ENCODE results near the gene C2orf81. TPM values are rescaled to one million over a fixed set of nuclear protein-coding genes. Genes with fewer than 3 reads are reported as not detected.
A peak's percentile ranks its signal among the peaks of the same experiment; 100 is the strongest.

The C2orf81 gene
- total and polyA plus RNA-seq, 10 of the 15 experiments (the other 5 are each of a cell fraction or from before 2014, with no cell fraction given) = 0.10 to 9.8 (median 2.7) TPM

DNA sequence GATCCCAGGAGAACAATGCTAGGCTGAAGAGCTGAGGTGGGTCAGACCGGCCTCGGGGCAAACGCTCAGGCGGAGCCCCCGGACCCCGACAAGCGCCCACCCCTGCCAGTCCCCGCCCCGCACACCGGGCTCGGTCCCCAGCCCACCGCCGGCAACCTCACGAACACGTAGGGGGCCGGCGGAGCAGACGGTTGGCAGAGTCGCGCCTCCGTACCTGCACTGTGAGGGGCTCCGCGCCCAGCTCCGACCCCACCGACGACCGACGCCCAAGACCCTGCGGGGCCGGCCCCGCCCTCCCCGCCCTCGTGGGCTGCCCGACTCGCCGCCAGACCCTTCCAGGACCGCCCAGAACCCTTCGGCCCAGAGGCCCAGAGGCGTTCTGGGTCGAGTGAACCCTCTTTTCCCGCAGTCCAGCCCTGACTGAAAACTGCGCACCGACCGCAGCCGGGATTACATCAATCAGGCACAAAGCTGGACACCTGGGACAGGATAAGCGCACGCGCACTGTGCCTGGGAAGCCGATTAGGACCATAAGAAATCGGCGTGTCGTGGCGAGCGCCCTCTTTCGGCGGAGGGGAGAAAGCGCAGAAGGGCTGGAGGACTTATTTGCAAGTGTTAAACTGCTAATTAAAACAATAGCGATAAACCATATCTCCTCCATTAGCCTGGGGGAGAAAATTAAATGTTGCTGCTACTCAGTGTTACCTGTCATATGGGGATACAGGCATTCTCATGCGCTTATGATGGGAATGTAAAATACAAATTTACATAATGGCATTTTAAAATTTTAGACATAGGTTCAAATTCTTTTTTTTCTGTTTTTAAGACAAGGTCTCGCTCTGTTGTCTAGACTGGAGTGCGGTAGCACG lies 29.6 kb downstream of the C2orf81 start (continued):
- TF ChIP-seq RELA (IDR thresholded peaks at IDR 0.05; ENCODE audit: borderline replicate concordance, partially characterized antibody) (peak; percentile 65), RB1 (IDR thresholded peaks at IDR 0.05; ENCODE audit: borderline replicate concordance) (peak; percentile 95; the same call in 1 of the 2 replicates), POLR2AphosphoS2 (IDR thresholded peaks at IDR 0.05; ENCODE audit: low read depth, low read length) (no peak), TAF1 (IDR thresholded peaks at IDR 0.05; ENCODE audit: borderline replicate concordance, low read depth, low read length) (0 out of 2 replicates have a peak, but pooled peaks have one; percentile 3), MYC (IDR thresholded peaks at IDR 0.05; ENCODE audit: insufficient read depth, insufficient read length, insufficient replicate concordance, low read length, severe bottlenecking) (peak; percentile 90), ATF7 (IDR thresholded peaks at IDR 0.05; ENCODE audit: low read depth) (peak; percentile 51; the same call in 1 of the 2 replicates), SREBF1 (IDR thresholded peaks at IDR 0.05; ENCODE audit: low read length) (no peak), CEBPB (IDR thresholded peaks at IDR 0.05; ENCODE audit: borderline replicate concordance in 1 of 2, low read depth in 2 of 2, low read length in 2 of 2) (no peak; a peak in 1 of 4 replicates), SIX5 (IDR thresholded peaks at IDR 0.05; ENCODE audit: low read depth, low read length, severe bottlenecking) (no peak), MYB (IDR thresholded peaks at IDR 0.05; ENCODE audit: borderline replicate concordance, low read depth, low read length) (peak; percentile 98), TBL1XR1 (IDR thresholded peaks at IDR 0.05; ENCODE audit: low read depth, low read length) (peak; percentile 48; the same call in 1 of the 2 replicates), EGR1 (IDR thresholded peaks at IDR 0.05; ENCODE audit: borderline replicate concordance in 1 of 2, low read depth in 2 of 2, low read length in 2 of 2) (no peak), KLF5 (IDR thresholded peaks at IDR 0.05; ENCODE audit: partially characterized antibody) (peak; percentile 37), IKZF2 (IDR thresholded peaks at IDR 0.05) (peak in 1 of 2 experiments; percentile 5; a peak in 1 of 4 replicates), YY1 (IDR thresholded peaks at IDR 0.05; ENCODE audit: low read depth, low read length) (peak; percentile 71), CBFB (IDR thresholded peaks at IDR 0.05; ENCODE audit: low read depth) (peak; percentile 91), BHLHE40 (IDR thresholded peaks at IDR 0.05; ENCODE audit: borderline replicate concordance in 1 of 2, low read depth in 2 of 2, low read length in 1 of 2) (peak in 1 of 2 experiments; percentile 39; a peak in 1 of 4 replicates), WRNIP1 (IDR thresholded peaks at IDR 0.05; ENCODE audit: borderline replicate concordance, low read depth, low read length) (0 out of 2 replicates have a peak, but pooled peaks have one; percentile 53), CHD2 (IDR thresholded peaks at IDR 0.05; ENCODE audit: borderline replicate concordance, low read depth, low read length) (peak; percentile 50; the same call in 1 of the 2 replicates), POU2F2 (IDR thresholded peaks at IDR 0.05; ENCODE audit: borderline replicate concordance, low read depth, low read length) (peak; percentile 3; the same call in 1 of the 3 replicates)
- TF ChIP-seq, protein P1, sequence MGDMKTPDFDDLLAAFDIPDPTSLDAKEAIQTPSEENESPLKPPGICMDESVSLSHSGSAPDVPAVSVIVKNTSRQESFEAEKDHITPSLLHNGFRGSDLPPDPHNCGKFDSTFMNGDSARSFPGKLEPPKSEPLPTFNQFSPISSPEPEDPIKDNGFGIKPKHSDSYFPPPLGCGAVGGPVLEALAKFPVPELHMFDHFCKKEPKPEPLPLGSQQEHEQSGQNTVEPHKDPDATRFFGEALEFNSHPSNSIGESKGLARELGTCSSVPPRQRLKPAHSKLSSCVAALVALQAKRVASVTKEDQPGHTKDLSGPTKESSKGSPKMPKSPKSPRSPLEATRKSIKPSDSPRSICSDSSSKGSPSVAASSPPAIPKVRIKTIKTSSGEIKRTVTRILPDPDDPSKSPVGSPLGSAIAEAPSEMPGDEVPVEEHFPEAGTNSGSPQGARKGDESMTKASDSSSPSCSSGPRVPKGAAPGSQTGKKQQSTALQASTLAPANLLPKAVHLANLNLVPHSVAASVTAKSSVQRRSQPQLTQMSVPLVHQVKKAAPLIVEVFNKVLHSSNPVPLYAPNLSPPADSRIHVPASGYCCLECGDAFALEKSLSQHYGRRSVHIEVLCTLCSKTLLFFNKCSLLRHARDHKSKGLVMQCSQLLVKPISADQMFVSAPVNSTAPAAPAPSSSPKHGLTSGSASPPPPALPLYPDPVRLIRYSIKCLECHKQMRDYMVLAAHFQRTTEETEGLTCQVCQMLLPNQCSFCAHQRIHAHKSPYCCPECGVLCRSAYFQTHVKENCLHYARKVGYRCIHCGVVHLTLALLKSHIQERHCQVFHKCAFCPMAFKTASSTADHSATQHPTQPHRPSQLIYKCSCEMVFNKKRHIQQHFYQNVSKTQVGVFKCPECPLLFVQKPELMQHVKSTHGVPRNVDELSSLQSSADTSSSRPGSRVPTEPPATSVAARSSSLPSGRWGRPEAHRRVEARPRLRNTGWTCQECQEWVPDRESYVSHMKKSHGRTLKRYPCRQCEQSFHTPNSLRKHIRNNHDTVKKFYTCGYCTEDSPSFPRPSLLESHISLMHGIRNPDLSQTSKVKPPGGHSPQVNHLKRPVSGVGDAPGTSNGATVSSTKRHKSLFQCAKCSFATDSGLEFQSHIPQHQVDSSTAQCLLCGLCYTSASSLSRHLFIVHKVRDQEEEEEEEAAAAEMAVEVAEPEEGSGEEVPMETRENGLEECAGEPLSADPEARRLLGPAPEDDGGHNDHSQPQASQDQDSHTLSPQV (IDR thresholded peaks at IDR 0.05) = peak; percentile 74; the same call in 1 of the 2 replicates
- TF ChIP-seq, protein P2, sequence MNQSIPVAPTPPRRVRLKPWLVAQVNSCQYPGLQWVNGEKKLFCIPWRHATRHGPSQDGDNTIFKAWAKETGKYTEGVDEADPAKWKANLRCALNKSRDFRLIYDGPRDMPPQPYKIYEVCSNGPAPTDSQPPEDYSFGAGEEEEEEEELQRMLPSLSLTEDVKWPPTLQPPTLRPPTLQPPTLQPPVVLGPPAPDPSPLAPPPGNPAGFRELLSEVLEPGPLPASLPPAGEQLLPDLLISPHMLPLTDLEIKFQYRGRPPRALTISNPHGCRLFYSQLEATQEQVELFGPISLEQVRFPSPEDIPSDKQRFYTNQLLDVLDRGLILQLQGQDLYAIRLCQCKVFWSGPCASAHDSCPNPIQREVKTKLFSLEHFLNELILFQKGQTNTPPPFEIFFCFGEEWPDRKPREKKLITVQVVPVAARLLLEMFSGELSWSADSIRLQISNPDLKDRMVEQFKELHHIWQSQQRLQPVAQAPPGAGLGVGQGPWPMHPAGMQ (IDR thresholded peaks at IDR 0.05; ENCODE audit: borderline replicate concordance) = peak; percentile 96
- TF ChIP-seq, protein P3, sequence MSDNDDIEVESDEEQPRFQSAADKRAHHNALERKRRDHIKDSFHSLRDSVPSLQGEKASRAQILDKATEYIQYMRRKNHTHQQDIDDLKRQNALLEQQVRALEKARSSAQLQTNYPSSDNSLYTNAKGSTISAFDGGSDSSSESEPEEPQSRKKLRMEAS (IDR thresholded peaks at IDR 0.05; ENCODE audit: low read depth, low read length) = peak; percentile 44; the same call in 1 of the 2 replicates
